CD4-positive, alpha-beta T cell (primary cell): Measurements from ENCODE around the gene XRCC2. TPM values are rescaled to one million over a fixed set of nuclear protein-coding genes. Genes with fewer than 3 reads are reported as not detected.

ENCODE experiments used
- ATAC-seq: fragments of 200-7000 bp; cut with Tn5 transposase; one replicate; pipeline ENCODE4 v1.10.0; 2022; ENCODE audit warnings: mild to moderate bottlenecking; ENCODE audit not compliant: poor library complexity
- CTCF ChIA-PET: fragments of 350-600 bp; sonication (Branson Sonifier 250); formaldehyde crosslinking; loops from one replicate; lab custom pipeline; 2021; ENCODE audit warnings: antibody characterized with exemption, inconsistent platforms; lab: Charles Lee
- POLR2A ChIA-PET: fragments of 350-600 bp; sonication (Branson Sonifier 250); formaldehyde crosslinking; loops from one replicate; lab custom pipeline; 2021; ENCODE audit warnings: antibody characterized with exemption, inconsistent platforms; lab: Charles Lee
- DNase-seq, 14 experiments: peaks; one replicate each; pipeline ENCODE4 v3.0.0-alpha.2; 2013 to 2020; ENCODE audit warnings: mixed read lengths in 2 of 14
- H3K27ac ChIP-seq, 2 donors: one replicate each; pipeline versions ENCODE4 v1.5.1 to v1.7.0; 2013; ENCODE audit warnings: low read length in 2 of 2, low read depth in 1 of 2, mild to moderate bottlenecking in 1 of 2
- H3K27me3 ChIP-seq, 2 experiments: 1 replicate in 1 of 2; 2 replicates in 1 of 2; pipeline versions ENCODE4 v1.6.1 to v1.7.0; 2013; ENCODE audit warnings: low read length in 2 of 2, control low read depth in 1 of 2, mild to moderate bottlenecking in 1 of 2, moderate library complexity in 1 of 2; ENCODE audit not compliant: insufficient read depth in 2 of 2, control insufficient read depth in 1 of 2
- H3K36me3 ChIP-seq: one replicate; pipeline ENCODE4 v1.6.1; 2013; ENCODE audit warnings: low read length, control low read depth; ENCODE audit not compliant: insufficient read depth
- H3K4me1 ChIP-seq: one replicate; pipeline ENCODE4 v1.6.1; 2013; ENCODE audit warnings: low read length, control low read depth; ENCODE audit not compliant: insufficient read depth
- H3K4me3 ChIP-seq: one replicate; pipeline ENCODE4 v1.5.1; 2013; ENCODE audit warnings: mild to moderate bottlenecking, low read length, moderate library complexity
- H3K9me3 ChIP-seq, 2 experiments: 1 replicate in 1 of 2; 2 replicates in 1 of 2; pipeline versions ENCODE4 v1.6.1 to v1.7.0; 2013; ENCODE audit warnings: low read length in 2 of 2, mild to moderate bottlenecking in 2 of 2, control low read depth in 1 of 2, moderate library complexity in 1 of 2; ENCODE audit not compliant: control insufficient read depth in 1 of 2, insufficient read depth in 1 of 2
- H3K27ac Mint-ChIP-seq: one replicate; pipeline ENCODE4 v1.8.0; 2020; ENCODE audit warnings: mixed read lengths
- H3K27me3 Mint-ChIP-seq: one replicate; pipeline ENCODE4 v1.8.0; 2021; ENCODE audit warnings: mixed read lengths
- H3K36me3 Mint-ChIP-seq: one replicate; pipeline ENCODE4 v1.8.0; 2021; ENCODE audit warnings: low read depth, mixed read lengths
- H3K4me1 Mint-ChIP-seq: one replicate; pipeline ENCODE4 v1.8.0; 2021; ENCODE audit warnings: low read depth, mixed read lengths
- H3K4me3 Mint-ChIP-seq: one replicate; pipeline ENCODE4 v1.8.0; 2020; ENCODE audit warnings: mild to moderate bottlenecking, mixed read lengths
- H3K9me3 Mint-ChIP-seq: one replicate; pipeline ENCODE4 v1.8.0; 2020; ENCODE audit warnings: mixed read lengths
- intact Hi-C, 2 experiments: fragments of 100-400 bp; cut with DNase I in 1 of 2; cut with micrococcal nuclease in 1 of 2; formaldehyde crosslinking; loops; one replicate each; pipeline versions ENCODE4 v1.15.1 to v1.9.0; 2023 to 2025; cut with DNase I, micrococcal nuclease
- total RNA-seq, 174 experiments: library from RNA in 2 of 174; stranded (reverse) in 2 of 174; gene quantifications; one replicate each; pipeline ENCODE4 v1.2.3 and lab custom pipeline; 2021 to 2026
- TF ChIP-seq, protein P1 (sequence below): fragments of 200-600 bp; IDR thresholded peaks from one replicate; pipeline ENCODE4 v1.8.0; 2022; ENCODE audit warnings: antibody characterized with exemption, mild to moderate bottlenecking

The XRCC2 gene
- total RNA-seq, 2 experiments from 2014 or later: 0.25 to 0.41 TPM

DNA sequence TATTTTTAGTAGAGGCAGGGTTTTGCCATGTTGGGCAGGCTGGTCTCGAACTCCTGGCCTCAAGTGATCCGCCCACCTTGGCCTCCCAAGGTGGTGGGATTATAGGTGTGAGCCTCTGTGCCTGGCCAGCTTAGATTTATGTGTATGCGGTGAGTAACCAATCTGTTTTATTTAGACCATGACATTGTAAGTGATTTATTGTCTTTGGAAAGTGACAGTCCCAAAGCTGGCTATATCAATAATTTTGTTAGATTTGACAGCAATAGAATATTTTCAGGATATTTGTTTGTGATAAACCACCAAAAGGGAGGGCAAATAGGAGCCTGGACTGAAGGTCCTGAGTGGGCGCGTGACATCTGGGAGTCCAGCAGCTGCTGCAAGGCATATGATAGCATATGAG lies 75.7 kb downstream of the XRCC2 start:
- Mint-ChIP-seq H3K27ac (no peak overlapping the region), H3K4me1 (no peaks in the 10 kb centered on the region), H3K9me3 (no peaks in the 10 kb centered on the region), H3K36me3 (no peaks in the 10 kb centered on the region), H3K4me3 (no peak overlapping the region), H3K27me3 (peaks cover 4% of the 10 kb centered on the region)
- ChIA-PET CTCF (interaction anchor here (1.2 kb wide), 1 partner anchor 12 kb away, joined by 3 read pairs; no protein-coding TSS in a partner anchor), POLR2A (no interaction called here)
- intact Hi-C loops: no loop called here
- Histone ChIP-seq H3K36me3 (no peaks in the 10 kb centered on the region), H3K4me3 (no peak overlapping the region), H3K27ac (no peak overlapping the region), H3K27me3 (peaks cover 0 to 4% of the 10 kb centered on the region in 2 experiments), H3K4me1 (no peaks in the 10 kb centered on the region), H3K9me3 (no peaks in the 10 kb centered on the region)
- TF ChIP-seq, protein P1, sequence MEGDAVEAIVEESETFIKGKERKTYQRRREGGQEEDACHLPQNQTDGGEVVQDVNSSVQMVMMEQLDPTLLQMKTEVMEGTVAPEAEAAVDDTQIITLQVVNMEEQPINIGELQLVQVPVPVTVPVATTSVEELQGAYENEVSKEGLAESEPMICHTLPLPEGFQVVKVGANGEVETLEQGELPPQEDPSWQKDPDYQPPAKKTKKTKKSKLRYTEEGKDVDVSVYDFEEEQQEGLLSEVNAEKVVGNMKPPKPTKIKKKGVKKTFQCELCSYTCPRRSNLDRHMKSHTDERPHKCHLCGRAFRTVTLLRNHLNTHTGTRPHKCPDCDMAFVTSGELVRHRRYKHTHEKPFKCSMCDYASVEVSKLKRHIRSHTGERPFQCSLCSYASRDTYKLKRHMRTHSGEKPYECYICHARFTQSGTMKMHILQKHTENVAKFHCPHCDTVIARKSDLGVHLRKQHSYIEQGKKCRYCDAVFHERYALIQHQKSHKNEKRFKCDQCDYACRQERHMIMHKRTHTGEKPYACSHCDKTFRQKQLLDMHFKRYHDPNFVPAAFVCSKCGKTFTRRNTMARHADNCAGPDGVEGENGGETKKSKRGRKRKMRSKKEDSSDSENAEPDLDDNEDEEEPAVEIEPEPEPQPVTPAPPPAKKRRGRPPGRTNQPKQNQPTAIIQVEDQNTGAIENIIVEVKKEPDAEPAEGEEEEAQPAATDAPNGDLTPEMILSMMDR: no peak
- ATAC-seq (no peak), DNase-seq (no peak)

DNA sequence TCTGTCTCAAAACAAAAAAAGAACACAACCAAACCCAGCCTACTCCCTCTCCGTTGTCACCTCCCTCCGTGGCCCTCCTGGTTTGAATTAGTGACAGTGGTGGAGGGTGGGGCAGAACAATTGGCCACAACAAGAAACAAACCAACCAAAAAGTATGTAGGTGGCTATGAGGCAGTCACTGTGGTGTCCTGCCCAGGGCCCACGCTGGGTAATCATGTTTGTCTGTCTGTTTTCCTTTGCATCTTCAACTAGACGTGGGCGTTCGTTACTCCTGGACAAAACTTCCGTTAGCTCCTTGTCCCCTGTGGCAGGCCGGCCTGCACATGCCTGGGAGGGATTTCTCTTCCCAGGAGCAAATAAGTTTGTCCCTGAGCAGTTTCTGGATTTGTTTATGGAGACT lies 78.4 kb downstream of the XRCC2 start:
- no peaks in the 10 kb centered on the region for H3K36me3 ChIP-seq
- CTCF ChIA-PET: no interaction called here
- no peak overlapping the region for H3K27ac ChIP-seq
- H3K9me3 Mint-ChIP-seq: no peaks in the 10 kb centered on the region
- no peak overlapping the region for H3K4me3 ChIP-seq
- DNase-seq (no peak), ATAC-seq (no peak)
- POLR2A ChIA-PET: no interaction called here
- no peaks in the 10 kb centered on the region for H3K36me3 Mint-ChIP-seq
- TF ChIP-seq, protein P1: no peak
- H3K27me3 Mint-ChIP-seq: peaks cover 4% of the 10 kb centered on the region
- intact Hi-C loops: no loop called here
- H3K4me1 Mint-ChIP-seq: no peaks in the 10 kb centered on the region
- no peaks in the 10 kb centered on the region for H3K27me3 ChIP-seq
- H3K9me3 ChIP-seq: no peaks in the 10 kb centered on the region
- H3K4me1 ChIP-seq: no peaks in the 10 kb centered on the region
- H3K4me3 Mint-ChIP-seq: no peak overlapping the region
- no peak overlapping the region for H3K27ac Mint-ChIP-seq

- CTCF ChIA-PET: interaction anchor here (0.6 kb wide), 1 partner anchor 395 kb away, joined by 4 read pairs; no protein-coding TSS in a partner anchor
- POLR2A ChIA-PET: no interaction called here
These were observed 79.1 kb downstream of the XRCC2 start for GRCh38 chr7:152596824-152597223.

More at GRCh38 chr7:152596824-152597223, 79.1 kb downstream of the XRCC2 start:
- Mint-ChIP-seq H3K4me1 (no peaks in the 10 kb centered on the region), H3K36me3 (no peaks in the 10 kb centered on the region), H3K9me3 (no peaks in the 10 kb centered on the region), H3K4me3 (no peak overlapping the region), H3K27ac (no peak overlapping the region), H3K27me3 (peaks cover 4% of the 10 kb centered on the region)
- DNase-seq: no peak
- intact Hi-C loops: no loop called here
- Histone ChIP-seq H3K4me1 (no peaks in the 10 kb centered on the region), H3K4me3 (no peak overlapping the region), H3K36me3 (no peaks in the 10 kb centered on the region), H3K27me3 (no peaks in the 10 kb centered on the region), H3K27ac (no peak overlapping the region), H3K9me3 (no peaks in the 10 kb centered on the region)
- TF ChIP-seq, protein P1: no peak
- no peak for ATAC-seq

Other genes starting within 250 kb of the XRCC2 start
- gene KMT2C, start 240.1 kb downstream of the XRCC2 start, total RNA-seq: 100 to 1,000 TPM; 113 to 118 TPM
- 1 to 10 TPM; 3.8 to 3.9 TPM for gene ACTR3B, start 83.6 kb upstream of the XRCC2 start, total RNA-seq